ENCODE measurements around the gene C2orf80.
"Not testable (repeated sequence)": the region's sequence is repeated elsewhere in the genome, so short reads cannot be mapped to it uniquely, and the experiment has no call there.

Gene C2orf80

DNA sequence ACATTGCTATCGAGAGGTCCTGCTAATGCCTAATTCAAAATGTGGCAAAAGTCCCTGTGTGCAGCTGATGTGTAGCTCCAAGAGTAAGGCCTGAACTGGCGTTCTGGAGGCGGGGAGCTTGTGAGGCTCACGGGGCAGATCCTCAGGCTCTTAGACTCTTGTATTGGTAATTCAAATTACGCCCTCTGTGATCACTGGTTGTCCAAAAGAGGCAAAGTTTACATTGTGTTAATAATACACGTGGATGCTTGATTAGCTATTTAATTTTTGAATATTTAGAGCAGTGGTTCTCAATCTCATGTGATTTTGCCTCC, 14.0 kb downstream of the C2orf80 start:
- no peak for DNase-seq

- peak; percentile 77 to 88 for DNase-seq
Observed at GRCh38 chr2:208175069-208175839, 14.6 kb downstream of the C2orf80 start.

DNA sequence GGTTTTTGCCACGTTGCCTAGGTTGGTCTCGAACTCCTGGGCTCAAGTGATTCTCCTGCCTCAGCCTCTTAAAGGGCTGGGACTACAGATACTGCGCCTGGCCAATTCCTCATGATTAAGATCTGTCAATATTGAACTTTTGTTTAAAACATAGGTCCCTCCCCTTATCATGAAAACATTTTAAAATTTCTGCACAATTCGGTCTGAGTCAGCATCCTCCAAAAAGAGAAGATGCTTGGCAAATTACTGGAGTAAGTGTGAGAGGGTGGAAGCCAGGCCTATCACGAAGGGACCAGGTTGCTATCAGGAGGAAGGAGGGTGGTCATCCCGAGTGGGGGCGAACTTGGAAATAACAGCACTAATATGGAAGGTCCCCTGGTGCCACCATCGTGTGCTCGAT, 15.7 kb downstream of the C2orf80 start:
- DNase-seq: no peak

DNA sequence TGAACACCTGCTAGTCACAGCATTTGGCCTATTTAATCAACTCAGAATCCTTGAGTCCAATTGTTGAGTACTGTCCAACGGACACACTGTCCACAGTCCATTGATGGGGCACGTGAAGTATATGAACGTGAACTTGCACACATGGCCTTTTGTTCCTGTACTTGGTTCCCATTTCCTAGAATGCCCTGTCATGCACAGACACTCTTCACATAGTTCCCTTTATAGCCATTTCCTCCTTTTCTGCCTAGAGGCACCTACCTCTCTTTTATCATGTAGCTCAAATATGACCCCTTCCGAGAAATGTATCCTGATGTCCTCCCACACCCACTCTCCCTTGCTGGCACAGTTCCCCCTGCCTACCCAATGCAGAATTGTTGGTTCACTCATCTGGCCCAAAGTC, 17.7 kb downstream of the C2orf80 start:
- DNase-seq: no peak

- no peak for DNase-seq
Observed at GRCh38 chr2:208164951-208165755, 24.7 kb downstream of the C2orf80 start.

DNA sequence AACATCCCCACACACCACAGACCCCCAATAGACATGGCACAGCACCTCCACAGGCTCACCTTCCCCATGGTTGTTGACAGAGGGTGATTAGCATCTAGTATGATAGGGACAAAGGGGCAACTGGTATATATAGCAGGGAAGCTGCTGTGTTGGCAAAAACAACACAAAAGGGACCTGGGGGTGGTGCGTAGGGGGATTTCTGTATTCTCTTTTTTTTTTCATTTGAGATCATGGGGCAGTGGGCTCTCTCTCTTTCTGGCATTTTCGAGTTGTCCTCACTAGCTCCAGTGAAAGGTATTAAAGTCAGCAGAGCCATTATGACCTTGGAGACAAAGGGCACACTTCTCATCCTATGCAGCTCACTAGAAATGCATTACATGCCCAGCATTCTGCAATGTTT, 26.3 kb downstream of the C2orf80 start, which contains the start of gene CRYGA:
TSS of gene CRYGA (minus strand) at position 101 of the 400 bp plus-strand sequence. CDS start at position 68, 33 bp downstream.
- no peak for DNase-seq

GRCh38 chr2:208156439-208156838, 33.4 kb downstream of the C2orf80 start:
- no peak for DNase-seq

- DNase-seq: no peak
Observed at GRCh38 chr2:208153156-208153555, 36.7 kb downstream of the C2orf80 start.

DNA sequence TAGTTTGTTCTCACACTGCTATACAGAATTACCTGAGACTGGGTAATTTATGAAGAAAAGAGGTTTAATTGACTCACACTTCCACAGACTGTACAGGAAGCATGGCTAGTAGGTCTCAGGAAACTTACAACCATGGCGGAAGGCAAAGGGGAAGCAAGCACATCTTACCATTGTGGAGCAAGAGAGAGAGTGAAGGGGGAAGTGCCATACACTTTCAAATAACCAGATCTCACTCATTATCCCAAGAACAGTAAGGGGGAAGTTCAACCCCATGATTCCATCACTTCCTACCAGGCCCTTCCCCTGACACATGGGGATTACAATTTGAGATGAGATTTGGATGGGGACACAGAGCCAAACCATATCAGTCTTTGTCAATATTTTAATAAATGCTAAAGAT, 38.9 kb downstream of the C2orf80 start:
- no peak for DNase-seq

- no peak for DNase-seq
Observed at GRCh38 chr2:208150094-208150493, 39.7 kb downstream of the C2orf80 start.

DNA sequence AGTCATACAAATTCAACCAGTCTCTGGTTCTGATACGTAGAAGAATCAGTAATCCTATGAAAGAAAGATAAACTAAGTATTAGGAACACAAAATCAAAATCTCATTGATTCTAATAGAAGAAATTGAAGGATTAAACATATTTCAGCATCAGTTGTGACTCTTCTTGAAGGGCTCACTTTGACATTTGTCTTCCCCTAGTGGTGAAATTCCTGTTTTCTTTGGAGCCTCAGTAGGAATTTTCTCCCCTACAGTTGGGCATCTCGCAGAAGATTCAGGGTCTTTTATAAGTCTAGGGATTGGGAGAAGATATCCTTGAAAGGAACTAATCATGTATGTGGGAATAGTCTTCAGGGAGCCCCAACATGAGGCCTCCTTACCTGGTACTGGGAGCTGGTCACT, 41.0 kb downstream of the C2orf80 start:
- DNase-seq: no peak

- no peak for DNase-seq
Observed at GRCh38 chr2:208147759-208148158, 42.1 kb downstream of the C2orf80 start.

DNA sequence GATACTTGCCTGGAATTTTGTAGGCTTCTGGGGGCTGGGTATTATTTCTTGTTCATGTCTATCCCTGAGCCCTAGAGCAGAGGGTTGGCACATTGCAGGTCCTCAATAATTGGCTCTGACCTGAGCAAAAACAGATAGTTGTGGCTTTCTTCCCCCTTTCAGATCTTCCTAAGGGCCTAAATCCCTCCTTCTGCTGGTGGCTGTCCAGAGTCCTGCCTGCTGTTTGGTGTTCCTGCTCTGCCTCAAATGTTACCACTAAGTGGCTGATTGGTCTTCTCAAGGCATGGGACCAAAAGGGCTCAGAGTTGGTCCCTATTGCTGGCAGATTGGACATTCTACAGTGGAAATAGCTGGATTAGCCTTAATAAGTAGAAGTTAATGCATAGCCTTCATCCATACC, 42.8 kb downstream of the C2orf80 start:
- DNase-seq: no peak

DNA sequence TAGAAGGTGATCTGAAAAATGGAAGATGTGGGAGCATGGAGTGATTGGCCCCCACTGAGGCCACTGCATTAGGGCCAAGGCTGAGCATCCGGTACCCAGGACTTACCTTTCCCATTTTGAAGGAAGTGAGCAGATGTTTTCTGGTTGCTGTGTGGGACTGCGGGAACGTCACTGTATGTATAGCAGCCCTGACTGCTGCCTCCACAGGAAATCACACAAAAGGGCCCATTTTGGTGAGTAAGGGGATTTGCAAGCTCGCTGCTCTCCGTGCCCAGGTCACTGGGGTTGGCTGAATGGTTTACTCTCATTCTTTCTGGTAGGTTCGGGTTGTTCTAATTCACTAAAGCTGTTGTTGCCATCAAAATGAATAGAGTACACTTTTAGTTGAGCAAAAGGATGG, 43.8 kb downstream of the C2orf80 start, which contains the start of gene CRYGB:
TSS of gene CRYGB (minus strand) at position 153 of the 400 bp plus-strand sequence. CDS start at position 115, 38 bp downstream.
- no peak for DNase-seq

DNA sequence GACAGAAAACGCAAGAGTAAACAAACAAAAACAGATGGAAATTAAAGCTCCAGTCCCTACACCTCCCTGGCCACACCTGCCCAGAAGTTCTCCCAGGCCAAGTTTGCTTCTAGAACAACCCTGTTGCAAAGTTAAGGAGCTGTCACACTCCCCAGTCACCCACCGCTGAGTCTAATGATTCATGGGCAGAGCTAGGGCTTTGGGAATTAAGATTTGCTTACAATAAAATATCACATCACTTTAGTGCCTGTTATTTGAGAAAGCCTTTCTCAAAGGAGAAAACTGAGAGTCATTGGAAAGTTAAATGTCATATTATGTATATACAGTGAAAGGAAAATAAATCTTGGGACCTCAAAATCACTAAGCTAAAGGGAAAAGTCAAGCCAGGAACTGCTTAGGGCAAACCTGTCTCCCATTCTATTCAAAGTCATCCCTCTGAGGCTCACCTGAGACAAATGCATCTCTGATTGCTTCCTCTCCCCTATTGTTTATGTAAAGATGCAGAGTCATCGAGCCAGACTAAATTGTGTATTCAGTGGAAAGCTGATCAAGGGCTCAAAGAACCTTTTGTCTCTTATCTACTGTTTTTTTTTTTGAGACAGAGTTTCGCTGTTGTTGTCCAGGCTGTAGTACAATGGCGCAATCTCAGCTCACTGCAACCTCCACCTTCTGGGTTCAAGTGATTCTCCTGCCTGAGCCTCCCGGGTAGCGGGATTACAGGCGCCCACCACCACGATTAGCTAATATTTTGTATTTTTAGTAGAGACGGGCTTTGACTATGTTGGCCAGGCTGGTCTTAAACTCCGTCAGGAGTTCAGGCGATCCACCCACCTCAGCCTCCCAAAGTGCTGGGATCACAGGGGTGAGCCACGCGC, 46.7 kb downstream of the C2orf80 start:
- DNase-seq: peak; percentile 30 to 41

DNA sequence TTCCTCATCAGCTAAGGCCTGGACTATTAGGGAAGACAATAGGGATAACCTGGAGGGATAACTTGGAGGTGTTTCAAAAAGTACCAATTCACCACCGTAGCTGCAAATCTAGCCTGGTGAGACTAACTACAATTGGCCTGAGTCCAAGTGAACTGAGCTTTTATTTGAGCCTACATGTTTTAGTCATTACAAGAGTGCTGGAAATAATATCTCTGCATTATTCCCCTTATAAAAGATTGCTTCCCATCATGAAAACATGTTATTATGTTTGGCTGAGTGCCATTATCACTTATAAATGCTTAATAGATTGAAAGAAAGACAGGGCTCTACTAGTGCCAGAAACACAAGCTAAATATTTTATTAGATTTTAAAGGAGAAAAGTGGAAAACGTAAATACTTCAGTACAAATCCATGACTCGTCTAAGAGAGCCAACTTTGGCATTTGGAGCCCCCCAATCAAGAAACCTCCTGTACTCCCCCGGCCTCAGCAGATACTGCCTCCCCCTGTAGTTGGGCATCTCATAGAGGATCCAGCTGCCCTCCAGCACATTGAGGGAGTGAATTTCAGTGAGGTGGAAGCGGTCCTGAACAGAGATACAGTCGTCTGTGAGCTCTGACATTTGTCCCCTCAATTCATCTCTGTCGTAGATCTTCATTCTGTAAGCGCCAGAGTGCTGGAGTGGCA, 47.4 kb downstream of the C2orf80 start:
- no peak for DNase-seq

GRCh38 chr2:208139447-208139846, 50.4 kb downstream of the C2orf80 start:
- no peak for DNase-seq

- DNase-seq: not testable (repeated sequence)
Observed at GRCh38 chr2:208138334-208138733, 51.5 kb downstream of the C2orf80 start.

DNA sequence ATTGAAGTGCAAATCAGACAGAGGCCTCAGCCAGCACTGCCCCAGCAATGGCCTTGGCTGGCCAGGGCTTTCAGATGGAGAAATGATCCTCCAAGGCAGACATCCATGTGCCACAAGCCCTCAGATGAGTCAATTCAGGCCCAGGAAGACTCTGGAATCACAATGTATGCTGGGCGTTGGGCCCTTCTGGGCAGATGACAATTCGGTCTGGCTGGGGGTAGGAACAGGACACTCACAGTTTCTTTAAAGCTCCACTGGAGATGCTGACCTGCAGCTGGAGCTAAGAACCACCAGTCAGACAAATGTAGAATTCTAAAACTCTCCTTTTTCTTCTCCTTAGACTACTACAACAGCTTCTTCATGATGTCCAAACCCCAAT, 53.1 kb downstream of the C2orf80 start:
- DNase-seq: no peak

GRCh38 chr2:208135794-208136715, 53.8 kb downstream of the C2orf80 start:
- no peak for DNase-seq

DNA sequence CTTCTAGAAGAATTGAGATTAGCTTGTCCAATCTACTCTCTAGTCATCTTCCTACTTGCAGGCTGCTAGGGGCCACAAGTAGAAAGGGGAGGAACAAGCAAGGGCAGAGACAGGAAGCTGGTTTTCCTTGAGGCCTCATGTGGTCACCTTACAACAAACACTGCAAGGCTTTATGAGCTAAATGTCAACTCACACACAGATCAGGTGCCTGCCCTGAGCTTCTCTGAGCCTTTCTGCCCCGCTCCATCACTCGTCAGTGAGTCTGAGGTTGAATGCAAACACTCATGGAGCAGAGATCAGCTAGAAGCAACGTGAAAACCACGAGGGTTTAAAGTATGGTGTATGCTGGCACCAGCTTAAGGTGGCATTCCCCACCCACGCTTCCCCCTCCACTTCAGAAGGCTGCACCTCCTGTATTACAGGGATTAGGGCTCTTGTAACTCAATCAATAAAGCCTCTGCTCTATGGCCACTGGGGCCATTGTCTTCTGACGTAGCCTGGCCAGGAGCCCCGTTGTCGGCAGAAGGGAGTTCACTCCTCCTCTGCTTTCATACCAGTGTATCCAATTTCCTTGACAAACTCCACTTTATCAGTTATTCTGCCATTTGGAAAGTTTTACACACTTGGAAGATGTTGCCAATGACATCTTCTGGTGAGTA, 54.8 kb downstream of the C2orf80 start:
- DNase-seq: no peak

All from NCI-H526 (cell line).